DND-41 (cell line): ENCODE results near the gene SERPINH1.

Experiments used
- CTCF ChIP-seq: IDR thresholded peaks from 2 replicates; pipeline ENCODE4 v1.5.1; 2012; ENCODE audit warnings: borderline replicate concordance, low read length, moderate library complexity, mild to moderate bottlenecking; ENCODE audit not compliant: poor library complexity, severe bottlenecking; ENCODE audit errors: extremely low read depth
- EZH2 ChIP-seq: IDR thresholded peaks from 3 replicates; pipeline ENCODE4 v1.6.1; 2012; ENCODE audit warnings: borderline replicate concordance, low read depth, mild to moderate bottlenecking, moderate library complexity, low read length, inconsistent platforms; ENCODE audit not compliant: severe bottlenecking

GRCh38 chr11:75597636-75598035 is 35.6 kb downstream of the SERPINH1 start:
- TF ChIP-seq EZH2 (no peak), CTCF (peak; percentile 67)
